Measurements from ENCODE around the gene UMODL1.
A peak's percentile ranks its signal among the peaks of the same experiment; 100 is the strongest.

The UMODL1 gene

DNA sequence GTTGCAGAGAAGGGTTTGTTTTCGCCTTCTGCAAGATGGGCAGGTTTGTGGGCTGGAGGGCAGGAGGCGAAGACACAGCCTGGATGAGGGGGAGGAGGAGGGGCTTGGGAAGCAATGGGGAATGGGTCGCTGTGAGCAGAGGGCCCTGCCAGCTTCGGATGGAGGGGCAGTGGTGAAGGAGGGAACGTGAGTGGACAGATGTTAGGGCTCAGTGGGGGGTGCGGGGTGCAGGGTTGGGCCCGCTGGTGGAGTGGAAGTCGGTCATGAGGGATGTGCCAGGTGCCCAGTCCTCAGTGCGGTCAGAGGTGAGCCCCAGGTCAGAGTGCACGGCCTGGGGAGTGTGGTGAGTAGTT, 92.4 kb downstream of the UMODL1 start:
- no peak for DNase-seq (ENCODE audit: low read depth)
- no peak overlapping the region for H3K4me3 ChIP-seq (ENCODE audit: low read depth, low read length)
- TF ChIP-seq, protein P1, sequence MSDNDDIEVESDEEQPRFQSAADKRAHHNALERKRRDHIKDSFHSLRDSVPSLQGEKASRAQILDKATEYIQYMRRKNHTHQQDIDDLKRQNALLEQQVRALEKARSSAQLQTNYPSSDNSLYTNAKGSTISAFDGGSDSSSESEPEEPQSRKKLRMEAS (IDR thresholded peaks at IDR 0.05; ENCODE audit: low read depth, low read length): no peak
- TF ChIP-seq POLR2A (IDR thresholded peaks at IDR 0.05; ENCODE audit: extremely low read depth, insufficient read length) (no peak), MYC (IDR thresholded peaks at IDR 0.05; ENCODE audit: low read depth, low read length) (no peak)
- TF ChIP-seq, protein P2, sequence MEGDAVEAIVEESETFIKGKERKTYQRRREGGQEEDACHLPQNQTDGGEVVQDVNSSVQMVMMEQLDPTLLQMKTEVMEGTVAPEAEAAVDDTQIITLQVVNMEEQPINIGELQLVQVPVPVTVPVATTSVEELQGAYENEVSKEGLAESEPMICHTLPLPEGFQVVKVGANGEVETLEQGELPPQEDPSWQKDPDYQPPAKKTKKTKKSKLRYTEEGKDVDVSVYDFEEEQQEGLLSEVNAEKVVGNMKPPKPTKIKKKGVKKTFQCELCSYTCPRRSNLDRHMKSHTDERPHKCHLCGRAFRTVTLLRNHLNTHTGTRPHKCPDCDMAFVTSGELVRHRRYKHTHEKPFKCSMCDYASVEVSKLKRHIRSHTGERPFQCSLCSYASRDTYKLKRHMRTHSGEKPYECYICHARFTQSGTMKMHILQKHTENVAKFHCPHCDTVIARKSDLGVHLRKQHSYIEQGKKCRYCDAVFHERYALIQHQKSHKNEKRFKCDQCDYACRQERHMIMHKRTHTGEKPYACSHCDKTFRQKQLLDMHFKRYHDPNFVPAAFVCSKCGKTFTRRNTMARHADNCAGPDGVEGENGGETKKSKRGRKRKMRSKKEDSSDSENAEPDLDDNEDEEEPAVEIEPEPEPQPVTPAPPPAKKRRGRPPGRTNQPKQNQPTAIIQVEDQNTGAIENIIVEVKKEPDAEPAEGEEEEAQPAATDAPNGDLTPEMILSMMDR (IDR thresholded peaks at IDR 0.05; ENCODE audit: low read depth, low read length): no peak

DNA sequence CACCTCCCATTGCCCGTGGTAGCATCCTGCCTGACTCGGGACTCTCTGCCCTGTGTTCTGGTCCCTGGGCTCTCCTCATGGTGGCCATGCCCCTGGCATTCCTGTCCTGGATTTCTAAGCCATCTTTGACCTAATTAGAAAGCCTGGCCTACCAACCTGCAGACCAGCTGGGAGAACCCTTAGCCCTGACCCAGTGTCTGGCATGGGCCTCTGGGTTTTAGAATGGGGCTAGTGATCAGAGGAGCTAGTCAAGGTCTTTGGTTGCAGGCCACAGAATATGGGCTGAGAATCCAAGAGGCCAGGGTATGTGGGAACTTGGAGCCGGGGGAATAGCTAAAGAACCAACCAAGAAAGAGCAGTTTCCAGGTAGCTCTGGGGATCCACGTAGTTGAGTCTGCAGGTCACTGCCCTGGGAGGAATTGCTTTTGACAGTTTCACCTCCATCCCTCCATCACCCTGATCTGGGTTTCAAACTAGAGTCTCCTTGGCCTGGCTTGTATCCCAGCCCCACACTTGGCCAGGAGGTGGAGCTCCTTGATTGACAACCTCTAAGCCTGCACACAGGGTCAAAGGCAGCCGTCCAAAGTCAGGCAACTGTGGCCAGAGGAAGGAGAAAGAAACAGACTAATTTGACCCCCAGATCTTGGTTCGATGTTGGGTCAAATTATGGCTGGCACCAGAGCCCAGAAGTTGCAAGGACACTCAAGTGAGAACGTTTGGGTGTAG, 93.1 kb downstream of the UMODL1 start:
- TF ChIP-seq, protein P2 (IDR thresholded peaks at IDR 0.05; ENCODE audit: low read depth, low read length): peak; percentile 64
- TF ChIP-seq POLR2A (IDR thresholded peaks at IDR 0.05; ENCODE audit: extremely low read depth, insufficient read length) (no peak), MYC (IDR thresholded peaks at IDR 0.05; ENCODE audit: low read depth, low read length) (0 out of 2 replicates have a peak, but pooled peaks have one; percentile 28)
- TF ChIP-seq, protein P1 (IDR thresholded peaks at IDR 0.05; ENCODE audit: low read depth, low read length): peak; percentile 31; the same call in 1 of the 2 replicates
- peak; percentile 67 for DNase-seq (ENCODE audit: low read depth)
- no peak overlapping the region for H3K4me3 ChIP-seq (ENCODE audit: low read depth, low read length)

DNA sequence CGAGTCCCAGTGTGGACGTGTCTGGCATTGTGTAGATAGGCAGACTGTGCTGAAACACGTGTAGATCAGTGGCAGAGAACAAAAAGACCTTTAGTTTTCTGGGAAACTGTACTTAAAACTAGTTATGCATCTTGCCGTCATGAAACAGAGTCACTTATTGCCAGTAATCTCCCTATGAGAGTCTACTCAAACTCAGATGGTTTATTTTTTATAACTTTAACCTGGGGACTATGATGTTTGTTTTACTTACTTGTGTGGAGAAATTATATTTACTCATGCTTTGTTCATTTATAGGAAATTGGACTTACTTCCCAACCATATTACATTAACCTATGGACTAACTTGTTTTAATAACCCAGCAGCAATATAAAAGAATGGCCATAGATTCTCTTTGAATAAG, 93.7 kb downstream of the UMODL1 start:
- DNase-seq (ENCODE audit: low read depth): no peak
- TF ChIP-seq, protein P2 (IDR thresholded peaks at IDR 0.05; ENCODE audit: low read depth, low read length): no peak
- TF ChIP-seq MYC (IDR thresholded peaks at IDR 0.05; ENCODE audit: low read depth, low read length): no peak
- TF ChIP-seq, protein P1 (IDR thresholded peaks at IDR 0.05; ENCODE audit: low read depth, low read length): no peak
- TF ChIP-seq POLR2A (IDR thresholded peaks at IDR 0.05; ENCODE audit: extremely low read depth, insufficient read length): no peak
- no peak overlapping the region for H3K4me3 ChIP-seq (ENCODE audit: low read depth, low read length)

DNA sequence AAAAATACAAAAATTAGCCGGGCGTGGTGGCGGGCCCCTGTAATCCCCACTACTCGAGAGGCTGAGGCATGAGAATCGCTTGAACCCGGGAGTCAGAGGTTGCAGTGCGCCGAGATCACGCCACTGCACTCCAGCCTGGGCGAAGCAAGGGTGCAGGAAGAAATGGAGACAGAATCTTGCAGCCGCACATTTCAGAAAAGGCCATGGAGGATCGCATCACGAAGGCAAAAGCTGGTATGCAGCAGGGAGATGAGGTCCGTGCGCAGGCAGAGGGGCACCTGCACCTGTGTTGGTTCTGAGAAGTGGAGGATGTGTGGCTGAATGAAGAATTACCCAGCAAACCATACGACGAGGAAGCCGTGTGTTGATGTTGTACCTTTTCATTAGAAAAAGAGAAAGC, 94.8 kb downstream of the UMODL1 start:
- TF ChIP-seq MYC (IDR thresholded peaks at IDR 0.05; ENCODE audit: low read depth, low read length) (no peak), POLR2A (IDR thresholded peaks at IDR 0.05; ENCODE audit: extremely low read depth, insufficient read length) (no peak)
- TF ChIP-seq, protein P1 (IDR thresholded peaks at IDR 0.05; ENCODE audit: low read depth, low read length): no peak
- TF ChIP-seq, protein P2 (IDR thresholded peaks at IDR 0.05; ENCODE audit: low read depth, low read length): no peak
- no peak for DNase-seq (ENCODE audit: low read depth)
- H3K4me3 ChIP-seq (ENCODE audit: low read depth, low read length): no peak overlapping the region

DNA sequence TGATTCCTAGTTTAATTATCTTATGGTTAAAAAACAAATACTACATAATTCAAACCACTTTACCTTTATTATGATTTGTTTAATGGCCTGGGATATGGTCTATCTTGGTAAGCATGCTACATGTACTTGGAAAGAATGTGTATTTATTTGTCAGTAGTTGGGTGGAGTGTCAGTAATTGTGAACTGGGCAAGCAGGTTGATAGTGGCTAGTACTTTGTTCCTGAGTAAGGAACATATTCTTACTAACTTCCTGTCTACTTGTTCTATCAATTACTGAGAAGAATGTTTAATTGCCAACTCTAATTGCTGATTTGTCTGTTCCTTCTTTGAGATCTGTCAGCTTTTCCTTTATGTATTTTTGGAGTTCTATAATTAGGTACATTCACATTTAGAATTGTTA, 98.6 kb downstream of the UMODL1 start:
- DNase-seq (ENCODE audit: low read depth): no peak
- H3K4me3 ChIP-seq (ENCODE audit: low read depth, low read length): no peak overlapping the region
- TF ChIP-seq, protein P2 (IDR thresholded peaks at IDR 0.05; ENCODE audit: low read depth, low read length): no peak
- TF ChIP-seq MYC (IDR thresholded peaks at IDR 0.05; ENCODE audit: low read depth, low read length) (no peak), POLR2A (IDR thresholded peaks at IDR 0.05; ENCODE audit: extremely low read depth, insufficient read length) (no peak)
- TF ChIP-seq, protein P1 (IDR thresholded peaks at IDR 0.05; ENCODE audit: low read depth, low read length): no peak

Data from NB4 (cell line).